Kidney epithelial cell (primary cell): ENCODE data around the gene CHIT1. TPM values are rescaled to one million over a fixed set of nuclear protein-coding genes. Genes with fewer than 3 reads are reported as not detected.

Source experiments
- DNase-seq: peaks from one replicate; pipeline ENCODE4 v3.0.0-alpha.2; 2010; ENCODE audit warnings: low read depth
- H3K27me3 ChIP-seq: 2 replicates; pipeline ENCODE4 v1.6.0; 2011; ENCODE audit warnings: low read length; ENCODE audit not compliant: control insufficient read depth, insufficient read depth
- H3K36me3 ChIP-seq: 2 replicates; pipeline ENCODE4 v1.5.1; 2011; ENCODE audit warnings: low read length; ENCODE audit not compliant: control insufficient read depth, insufficient read depth
- H3K4me3 ChIP-seq: 2 replicates; pipeline ENCODE4 v1.5.1; 2011; ENCODE audit warnings: low read depth, mild to moderate bottlenecking, control low read depth, low read length
- total RNA-seq: library from RNA; depleted of rRNA; stranded (reverse); fragments of >200 nt; gene quantifications from 2 replicates; pipeline ENCODE4 v1.2.3, GENCODE V29; 2015
- TF ChIP-seq, protein P1 (sequence below): IDR thresholded peaks from 2 replicates; pipeline ENCODE4 v1.5.1; 2011; ENCODE audit warnings: mild to moderate bottlenecking, moderate library complexity, low read length, control low read depth, inconsistent platforms; ENCODE audit not compliant: insufficient read depth, poor library complexity, severe bottlenecking

The CHIT1 gene
- total RNA-seq, result not detected in 2 replicates

DNA sequence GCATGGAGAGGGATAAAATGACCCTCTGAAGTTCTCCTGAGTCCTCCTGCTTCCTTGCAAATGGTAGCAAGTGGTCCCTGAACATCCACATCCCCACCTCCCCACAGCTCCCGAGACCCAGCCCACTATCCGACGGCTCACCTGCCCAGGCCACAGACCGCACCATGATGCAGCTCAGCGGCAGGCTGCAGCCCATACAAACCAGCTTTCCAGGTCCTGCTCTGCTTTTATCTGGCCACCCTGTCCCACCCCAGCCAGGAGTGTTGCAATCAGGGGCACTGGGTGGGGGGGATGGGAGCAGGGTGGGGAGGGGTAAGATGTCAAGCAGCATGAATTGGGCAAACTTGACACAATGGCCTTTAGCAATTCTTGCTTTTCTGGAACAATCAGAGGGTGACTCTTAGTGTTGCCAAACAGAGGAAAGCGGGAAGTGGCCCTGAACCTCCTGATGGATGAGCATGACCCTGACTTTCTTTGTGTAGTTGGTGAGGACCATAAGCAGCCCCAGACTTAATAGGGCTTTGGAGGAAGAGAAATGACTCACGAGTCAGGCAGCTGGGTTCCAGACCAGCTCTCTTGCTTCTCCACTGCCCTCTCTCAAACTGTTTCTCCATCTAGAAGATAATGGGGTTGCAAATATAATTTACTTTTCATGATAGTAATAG lies at the start of gene CHIT1:
TSS of gene CHIT1 (minus strand) at position 203 of the 665 bp plus-strand sequence. CDS start at position 166, 37 bp downstream.
- Histone ChIP-seq H3K27me3 (peaks cover 26% of the 10 kb centered on the region), H3K36me3 (no peaks in the 10 kb centered on the region), H3K4me3 (no peak within 1 kb of the TSS)
- TF ChIP-seq, protein P1, sequence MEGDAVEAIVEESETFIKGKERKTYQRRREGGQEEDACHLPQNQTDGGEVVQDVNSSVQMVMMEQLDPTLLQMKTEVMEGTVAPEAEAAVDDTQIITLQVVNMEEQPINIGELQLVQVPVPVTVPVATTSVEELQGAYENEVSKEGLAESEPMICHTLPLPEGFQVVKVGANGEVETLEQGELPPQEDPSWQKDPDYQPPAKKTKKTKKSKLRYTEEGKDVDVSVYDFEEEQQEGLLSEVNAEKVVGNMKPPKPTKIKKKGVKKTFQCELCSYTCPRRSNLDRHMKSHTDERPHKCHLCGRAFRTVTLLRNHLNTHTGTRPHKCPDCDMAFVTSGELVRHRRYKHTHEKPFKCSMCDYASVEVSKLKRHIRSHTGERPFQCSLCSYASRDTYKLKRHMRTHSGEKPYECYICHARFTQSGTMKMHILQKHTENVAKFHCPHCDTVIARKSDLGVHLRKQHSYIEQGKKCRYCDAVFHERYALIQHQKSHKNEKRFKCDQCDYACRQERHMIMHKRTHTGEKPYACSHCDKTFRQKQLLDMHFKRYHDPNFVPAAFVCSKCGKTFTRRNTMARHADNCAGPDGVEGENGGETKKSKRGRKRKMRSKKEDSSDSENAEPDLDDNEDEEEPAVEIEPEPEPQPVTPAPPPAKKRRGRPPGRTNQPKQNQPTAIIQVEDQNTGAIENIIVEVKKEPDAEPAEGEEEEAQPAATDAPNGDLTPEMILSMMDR, result no peak
- no peak for DNase-seq

DNA sequence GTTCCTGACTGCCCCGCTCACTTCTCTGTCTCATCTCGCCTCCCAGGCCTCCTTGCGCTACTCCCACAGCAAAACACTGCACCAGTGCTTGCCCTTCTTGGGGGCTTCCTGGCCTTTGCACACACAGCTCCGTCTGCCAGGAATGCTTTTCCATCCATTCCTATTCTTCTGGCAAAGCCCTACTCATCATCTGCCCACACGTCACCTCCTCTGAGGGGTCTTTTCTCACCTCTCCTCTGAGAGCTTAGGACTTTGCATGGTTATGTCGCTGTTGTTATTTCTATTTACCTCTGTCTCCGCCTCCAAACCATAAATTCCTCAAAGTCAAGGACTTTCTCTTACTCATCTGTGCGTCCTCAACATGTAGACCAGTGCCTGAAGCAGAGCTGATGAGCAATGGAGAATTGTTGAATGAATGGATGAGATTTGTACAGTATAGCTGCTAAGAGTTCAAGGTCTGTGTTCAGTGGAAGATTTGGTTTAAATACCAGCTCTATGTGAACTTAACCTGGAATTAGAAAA lies 49.5 kb upstream of the CHIT1 start:
- TF ChIP-seq, protein P1, result no peak
- H3K36me3 ChIP-seq, result no peaks in the 10 kb centered on the region
- DNase-seq, result no peak
- H3K27me3 ChIP-seq, result no peaks in the 10 kb centered on the region
- no peak overlapping the region for H3K4me3 ChIP-seq

DNA sequence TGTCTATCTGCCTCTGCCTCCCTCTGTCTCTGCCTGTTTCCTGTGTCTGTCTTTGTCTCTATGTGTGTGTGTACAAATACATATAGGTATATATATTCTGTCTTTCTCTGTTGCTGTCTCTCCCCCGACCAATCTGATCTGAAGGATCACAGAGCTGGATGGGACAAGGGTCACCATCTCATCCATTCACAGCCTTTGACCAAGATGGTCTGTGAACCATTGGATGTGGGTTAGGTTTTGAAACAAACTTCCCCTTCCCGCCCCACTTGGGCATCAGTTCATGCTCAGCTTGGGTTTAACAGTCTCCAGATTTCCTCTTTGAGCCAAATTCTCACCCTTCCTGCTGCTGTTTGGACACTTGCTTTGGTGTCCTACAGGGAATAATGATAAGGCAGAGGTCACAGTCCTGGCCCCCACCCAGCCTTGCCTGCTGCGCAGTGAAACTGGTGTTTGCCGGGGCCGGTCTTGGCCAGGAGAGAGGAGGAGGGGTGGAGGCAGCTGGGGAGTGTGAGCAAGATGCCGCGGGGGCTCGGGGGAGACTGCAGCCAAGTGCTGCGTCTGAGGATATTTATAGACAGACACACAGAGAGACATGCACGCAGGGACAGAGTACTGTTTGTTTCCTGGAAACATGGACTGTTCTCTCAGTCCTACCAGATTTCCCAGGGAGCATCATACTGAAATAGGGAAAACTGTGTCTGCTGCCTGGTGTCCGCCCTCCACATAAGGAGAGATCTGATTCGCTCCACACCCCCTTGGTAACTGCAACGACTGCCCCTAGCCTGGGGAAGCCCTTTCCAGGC lies 48.8 kb upstream of the CHIT1 start:
- no peak for DNase-seq

DNA sequence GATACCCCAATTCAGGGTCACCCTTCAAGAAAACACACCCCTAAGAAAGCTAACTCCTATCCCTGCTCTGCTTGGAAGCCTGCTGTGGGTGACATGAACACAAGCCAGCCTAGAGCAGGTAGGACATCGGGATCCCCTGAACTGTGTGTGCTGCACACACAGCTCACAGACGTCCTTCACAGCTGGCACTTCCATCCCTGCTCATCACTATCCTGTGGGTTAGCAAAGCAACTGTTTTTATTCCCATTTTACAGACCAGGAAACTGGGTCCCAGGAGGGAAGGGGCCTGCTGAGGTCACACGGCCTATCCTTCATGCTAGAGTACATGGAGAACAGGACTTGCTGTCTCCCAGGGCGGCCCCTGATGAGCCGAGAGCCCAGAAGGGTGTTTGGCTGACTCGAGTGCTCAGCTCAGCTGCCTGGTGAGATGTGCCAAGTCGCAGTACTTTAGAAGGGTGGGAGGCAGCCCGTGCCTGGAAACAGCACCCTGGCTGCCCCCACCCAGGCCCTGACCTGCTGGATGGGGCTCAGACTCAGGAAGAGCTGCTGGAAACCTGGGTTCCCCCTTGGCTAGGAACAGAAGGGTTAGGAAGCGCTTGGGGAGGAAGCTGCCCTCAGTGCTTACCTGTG lies 47.6 kb upstream of the CHIT1 start:
- Histone ChIP-seq H3K27me3 (no peaks in the 10 kb centered on the region), H3K36me3 (no peaks in the 10 kb centered on the region), H3K4me3 (no peak overlapping the region)
- TF ChIP-seq, protein P1, result no peak
- DNase-seq, result no peak

More for the DNA sequence above, 48.8 kb upstream of the CHIT1 start:
- TF ChIP-seq, protein P1, result no peak
- H3K27me3 ChIP-seq, result no peaks in the 10 kb centered on the region
- H3K4me3 ChIP-seq, result no peak overlapping the region
- no peaks in the 10 kb centered on the region for H3K36me3 ChIP-seq

DNA sequence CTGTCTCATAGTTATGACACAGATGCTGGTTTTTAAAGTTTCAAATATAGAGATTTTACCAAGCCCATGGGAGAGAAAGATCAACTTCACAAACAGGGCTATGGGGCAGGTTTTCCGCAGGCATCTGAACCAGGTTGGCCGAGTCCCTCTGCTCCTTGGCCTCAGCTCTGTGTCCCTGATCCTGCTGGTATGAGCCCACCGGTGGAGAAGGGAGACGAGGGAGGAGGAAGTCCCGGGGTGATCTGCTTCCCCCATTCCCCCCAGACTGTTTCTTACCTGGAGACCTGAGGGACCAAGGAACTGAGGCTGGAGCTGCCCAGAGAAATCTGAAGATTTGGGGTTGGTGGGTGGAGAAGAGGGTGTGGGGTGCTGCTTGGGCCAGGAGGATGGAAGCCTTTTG lies 46.9 kb upstream of the CHIT1 start:
- Histone ChIP-seq H3K27me3 (no peaks in the 10 kb centered on the region), H3K4me3 (no peak overlapping the region), H3K36me3 (no peaks in the 10 kb centered on the region)
- TF ChIP-seq, protein P1, result no peak
- no peak for DNase-seq
